HG02678 (cell line): Measurements from ENCODE around the gene DOCK1.

Experiments
- ATAC-seq: cut with Tn5 transposase; IDR thresholded peaks from one replicate; pipeline ENCODE4 v1.9.1; 2021; ENCODE audit warnings: mild to moderate bottlenecking, moderate library complexity; ENCODE audit not compliant: unreplicated experiment

Gene DOCK1

GRCh38 chr10:127440371-127440770 is 535.1 kb downstream of the DOCK1 start:
- ATAC-seq = no peak

GRCh38 chr10:127441350-127442219 is 536.4 kb downstream of the DOCK1 start:
- no peak for ATAC-seq

GRCh38 chr10:127442220-127442525 is 536.9 kb downstream of the DOCK1 start:
- no peak for ATAC-seq

GRCh38 chr10:127444155-127444554 is 538.9 kb downstream of the DOCK1 start:
- ATAC-seq = no peak

GRCh38 chr10:127447197-127447596 is 542.0 kb downstream of the DOCK1 start:
- ATAC-seq = no peak

DNA sequence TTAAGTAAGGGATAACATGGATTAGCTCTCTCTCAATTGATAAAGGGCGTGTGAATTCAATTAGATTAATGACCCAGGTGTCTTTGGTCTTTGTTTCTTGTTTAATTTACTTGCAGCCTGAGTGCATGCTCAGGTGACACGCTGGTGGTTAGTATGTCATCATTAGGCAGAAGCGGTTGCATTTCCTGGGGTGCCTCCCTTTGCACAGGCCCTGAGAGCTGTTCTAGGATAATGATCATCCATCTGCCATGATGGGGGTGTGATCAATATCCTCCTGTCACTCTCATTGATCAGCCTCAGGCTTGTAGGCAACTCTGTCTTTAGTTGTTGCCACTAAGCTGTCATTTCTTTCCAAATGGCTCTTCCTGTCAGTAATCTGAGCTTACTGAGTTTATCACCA is 544.3 kb downstream of the DOCK1 start:
- no peak for ATAC-seq

DNA sequence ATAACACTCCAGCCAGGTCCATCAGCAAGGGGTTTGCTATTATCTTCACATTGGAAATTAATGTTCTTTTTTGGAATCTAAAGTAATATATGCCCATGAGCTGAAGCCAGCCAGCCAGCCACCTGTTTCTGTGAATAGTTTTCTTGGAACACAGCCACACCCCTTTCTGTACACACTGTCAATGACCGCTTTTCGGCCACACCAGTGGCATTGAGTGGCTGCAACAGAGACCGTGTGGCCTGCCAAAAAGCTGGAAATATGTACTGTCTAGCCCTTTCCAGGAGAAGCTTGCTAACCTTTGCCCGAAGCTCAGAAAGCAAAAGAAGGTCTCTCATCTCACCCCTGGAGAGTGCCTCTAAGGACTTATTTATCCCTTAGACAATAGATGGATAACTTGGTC is 545.4 kb downstream of the DOCK1 start:
- no peak for ATAC-seq

DNA sequence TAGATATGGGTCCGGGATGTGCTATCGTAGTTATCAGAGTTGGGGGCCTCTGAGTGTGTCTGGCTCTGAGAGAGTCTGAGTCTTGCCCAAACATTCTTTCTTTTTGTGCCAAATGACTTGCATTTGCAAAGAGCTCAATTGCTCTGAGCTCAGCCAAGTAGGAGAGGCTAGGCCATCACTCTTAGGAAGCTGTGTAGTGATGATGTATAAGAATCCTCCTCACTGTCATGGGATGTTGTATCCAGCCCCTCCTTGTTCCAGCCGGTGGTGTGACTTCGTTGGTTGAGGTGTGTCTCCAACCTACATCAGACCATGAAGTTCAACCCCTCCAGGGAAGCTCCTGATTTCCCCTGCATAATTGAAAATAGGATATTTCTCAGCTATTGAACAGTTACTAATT is 546.4 kb downstream of the DOCK1 start:
- no peak for ATAC-seq

GRCh38 chr10:127452568-127452967 is 547.3 kb downstream of the DOCK1 start:
- no peak for ATAC-seq

DNA sequence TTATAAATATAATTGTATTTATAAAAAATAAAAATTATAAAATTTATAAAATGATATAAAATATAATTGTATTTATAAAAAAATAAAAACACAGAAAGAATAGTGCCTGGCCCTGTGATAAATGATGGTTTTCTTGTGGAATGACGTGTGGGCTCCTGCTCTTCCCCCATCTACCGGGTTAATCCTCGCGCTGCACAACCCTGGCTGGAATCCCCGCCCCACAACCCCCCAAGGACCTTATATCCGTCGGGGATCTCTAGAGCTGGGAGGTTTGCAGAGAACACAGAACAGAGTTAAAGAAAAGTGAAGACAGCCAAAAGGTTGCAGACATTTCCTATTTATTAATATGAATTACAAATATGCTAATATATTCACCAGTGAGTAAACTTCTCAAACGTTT is 548.5 kb downstream of the DOCK1 start:
- ATAC-seq = no peak

- no peak for ATAC-seq
These were observed 550.9 kb downstream of the DOCK1 start for GRCh38 chr10:127456122-127456521.

DNA sequence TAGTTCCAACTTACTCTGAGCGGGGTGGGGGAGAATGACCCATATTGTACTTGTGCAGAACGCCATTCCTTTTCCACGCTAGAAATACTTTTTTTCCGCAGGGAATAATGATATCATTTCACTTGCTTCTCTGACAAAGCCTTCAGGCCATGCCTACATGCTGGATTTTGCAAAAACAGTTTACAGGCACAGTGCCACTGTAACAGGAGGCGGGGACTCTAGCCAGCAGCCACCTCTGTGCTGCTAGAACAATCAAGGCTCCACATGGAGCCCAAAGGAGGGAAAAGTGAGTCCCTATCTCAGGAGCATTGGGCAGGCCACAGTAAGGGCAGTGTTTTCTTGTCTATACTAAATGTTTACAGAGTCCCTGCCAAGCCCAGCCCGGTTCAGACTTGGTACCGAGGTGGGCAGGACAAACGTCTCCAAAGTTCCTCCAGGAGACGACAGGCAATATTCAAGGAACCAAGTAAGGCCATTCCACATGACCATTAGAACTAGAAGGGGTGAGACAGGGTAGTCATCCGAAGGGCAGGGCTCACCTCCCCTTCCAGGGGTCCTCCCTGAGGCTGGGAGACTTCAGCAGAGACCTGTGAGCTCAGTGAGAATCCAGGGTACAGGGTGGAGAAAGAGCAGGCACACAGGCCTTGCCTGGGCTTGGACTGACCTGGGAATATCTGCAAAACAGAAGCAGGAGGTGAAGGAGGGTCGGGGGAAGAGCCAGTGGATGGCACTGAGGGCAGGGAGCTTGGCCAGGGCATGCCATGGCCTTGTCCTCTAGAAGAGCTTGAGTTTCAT is 553.0 kb downstream of the DOCK1 start:
- ATAC-seq = no peak

DNA sequence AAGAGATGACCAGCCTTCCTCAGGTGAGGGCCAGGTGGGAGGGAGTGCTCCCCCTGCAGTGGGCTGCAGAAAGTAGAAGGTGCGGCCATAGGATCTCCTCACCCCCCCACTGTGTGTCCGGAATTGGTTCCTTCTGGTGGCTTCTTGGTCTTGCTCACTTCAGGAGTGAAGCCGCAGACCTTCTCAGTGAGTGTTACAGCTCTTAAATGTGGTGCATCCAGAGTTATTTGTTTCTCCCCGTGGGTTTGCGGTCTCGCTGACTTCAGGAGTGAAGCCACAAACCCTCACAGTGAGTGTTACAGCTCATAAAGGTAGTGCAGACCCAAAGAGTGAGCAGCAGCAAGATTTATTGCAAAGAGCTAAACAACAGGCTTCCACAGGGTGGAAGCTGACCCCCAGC is 553.6 kb downstream of the DOCK1 start:
- ATAC-seq = no peak

DNA sequence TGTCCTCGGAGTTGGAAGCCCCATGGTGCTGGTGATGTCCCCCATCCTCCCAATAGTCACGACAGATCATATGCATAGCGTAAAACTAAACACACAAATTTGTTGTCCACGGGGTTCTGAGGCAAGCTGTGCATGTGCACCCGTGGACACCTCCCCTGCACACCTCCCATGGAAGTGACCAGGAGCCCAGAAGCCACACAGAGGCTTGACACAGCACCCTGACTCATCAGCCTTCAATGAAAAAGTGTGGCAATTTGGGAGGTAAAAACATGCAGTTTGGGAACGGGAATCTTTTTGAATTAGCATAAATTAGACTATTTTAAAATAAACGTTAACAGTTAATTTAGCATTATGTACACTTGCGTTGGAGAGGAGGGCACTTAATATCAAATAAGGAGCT is 554.7 kb downstream of the DOCK1 start:
- no peak for ATAC-seq

DNA sequence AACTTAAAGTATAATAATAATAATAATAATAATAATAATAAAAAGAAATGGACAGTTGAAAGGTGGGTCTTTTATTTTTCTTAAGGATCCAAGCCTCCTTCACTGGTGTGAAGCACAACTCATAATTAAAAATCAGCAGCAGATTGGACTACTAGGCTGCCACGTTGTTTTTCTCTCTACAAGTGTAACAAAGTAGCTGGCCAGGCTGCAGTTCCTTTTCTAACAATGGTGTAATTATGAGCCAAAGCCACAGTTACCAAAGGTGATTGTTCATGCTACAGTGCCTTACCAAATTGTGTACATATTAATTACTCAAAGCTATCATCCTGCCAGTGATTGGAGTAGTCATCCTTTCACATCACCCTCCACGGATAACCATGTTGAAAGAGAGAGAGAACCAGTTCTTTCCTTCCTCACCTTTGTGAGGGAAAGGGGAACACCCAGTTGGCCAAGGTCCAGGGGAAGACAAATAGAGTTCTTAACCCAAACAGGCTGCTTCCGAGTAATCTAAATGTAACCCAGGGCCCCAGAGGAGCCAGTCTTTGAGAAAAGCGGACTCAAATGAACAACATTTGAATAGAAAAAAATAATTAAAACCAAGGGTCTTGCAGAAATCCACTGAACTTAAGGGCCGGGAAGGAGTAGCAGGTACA is 557.5 kb downstream of the DOCK1 start:
- ATAC-seq = no peak

DNA sequence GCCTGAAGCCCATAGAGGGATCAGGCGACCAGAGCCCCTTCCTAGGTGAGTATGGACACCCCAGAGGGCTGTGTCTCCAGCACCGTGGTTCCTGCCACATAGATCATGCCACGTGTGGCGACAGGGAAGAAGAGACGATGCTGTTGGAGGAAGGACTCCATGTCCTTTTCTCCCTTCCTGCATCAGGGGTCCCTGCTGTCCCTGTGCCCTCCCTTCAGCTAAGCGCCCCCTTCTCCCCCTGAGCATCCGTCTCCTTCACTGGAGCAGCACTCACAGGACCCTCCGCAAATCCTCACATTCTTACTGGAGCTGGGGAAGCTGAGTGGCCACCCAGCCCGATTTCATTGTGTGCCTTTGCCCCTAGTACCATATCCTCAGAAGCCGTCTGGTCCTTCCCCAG is 558.3 kb downstream of the DOCK1 start:
- no peak for ATAC-seq

DNA sequence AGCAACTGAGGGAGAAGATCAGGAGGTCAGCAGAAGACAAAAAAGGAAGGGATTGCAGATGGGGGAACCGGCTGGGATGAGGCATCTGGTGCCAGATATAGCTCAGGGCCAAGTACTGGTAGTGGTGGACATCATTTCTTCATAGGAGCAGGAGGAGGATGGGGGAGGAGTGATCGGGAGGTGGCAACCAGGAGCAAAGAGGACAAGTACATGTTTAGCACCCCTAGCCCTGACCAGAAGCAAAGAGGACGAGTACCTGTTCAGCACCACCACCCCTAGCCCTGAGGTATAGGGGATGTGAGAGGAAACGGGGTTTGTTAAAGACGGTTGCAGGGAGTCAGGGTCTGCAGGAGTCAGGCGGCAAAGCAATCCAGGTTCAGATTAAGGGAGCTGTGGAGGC is 559.3 kb downstream of the DOCK1 start:
- ATAC-seq = no peak

DNA sequence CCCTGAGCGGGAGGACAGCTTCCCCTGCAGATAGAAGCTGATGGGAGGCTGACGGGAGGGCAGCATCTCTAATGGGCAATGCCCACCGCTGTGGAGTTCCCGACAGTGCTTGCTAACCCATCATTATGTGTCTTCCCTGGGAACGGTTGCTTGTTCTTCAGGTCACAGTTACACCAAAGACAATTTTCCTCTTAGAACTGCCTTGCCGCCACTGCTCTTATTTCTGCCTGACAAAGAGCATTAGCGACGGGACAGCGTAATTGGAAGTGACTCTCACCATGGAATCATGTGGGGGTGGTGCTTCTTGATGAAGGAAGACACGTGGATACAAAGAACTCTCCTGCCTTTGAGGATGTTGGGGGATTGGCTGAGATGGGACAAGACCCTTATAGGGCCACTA is 562.6 kb downstream of the DOCK1 start:
- ATAC-seq = no peak

- ATAC-seq = no peak
These were observed 563.4 kb downstream of the DOCK1 start for GRCh38 chr10:127468632-127469031.

- ATAC-seq = no peak
These were observed 565.7 kb downstream of the DOCK1 start for GRCh38 chr10:127470911-127471310.

DNA sequence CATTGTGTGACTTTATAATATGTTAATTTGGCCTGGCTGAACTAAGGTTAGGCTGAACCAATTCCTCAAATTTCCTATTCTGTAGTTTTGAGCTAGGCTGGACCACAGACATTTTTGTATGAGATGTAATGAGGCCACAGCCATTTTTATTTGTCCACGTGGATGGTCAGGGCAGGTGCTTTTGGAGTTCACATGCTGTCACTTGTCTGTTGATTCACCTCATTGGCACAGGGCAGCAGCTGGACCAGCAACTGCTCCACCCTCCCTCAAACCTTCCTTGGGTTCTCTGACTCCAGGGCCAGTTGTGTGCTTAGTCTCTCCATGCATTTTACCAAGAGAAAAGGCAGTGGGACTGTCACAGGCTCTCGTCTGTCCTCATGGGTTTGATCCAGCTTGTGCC is 567.7 kb downstream of the DOCK1 start:
- no peak for ATAC-seq

- no peak for ATAC-seq
These were observed 569.3 kb downstream of the DOCK1 start for GRCh38 chr10:127474501-127474900.
